ENCODE measurements around the gene SPTLC3. TPM values are rescaled to one million over a fixed set of nuclear protein-coding genes. Genes with fewer than 3 reads are reported as not detected.

SPTLC3 gene
- total and polyA plus RNA-seq, 7 donors, result 0.92 to 8.4 (median 4.6) TPM

DNA sequence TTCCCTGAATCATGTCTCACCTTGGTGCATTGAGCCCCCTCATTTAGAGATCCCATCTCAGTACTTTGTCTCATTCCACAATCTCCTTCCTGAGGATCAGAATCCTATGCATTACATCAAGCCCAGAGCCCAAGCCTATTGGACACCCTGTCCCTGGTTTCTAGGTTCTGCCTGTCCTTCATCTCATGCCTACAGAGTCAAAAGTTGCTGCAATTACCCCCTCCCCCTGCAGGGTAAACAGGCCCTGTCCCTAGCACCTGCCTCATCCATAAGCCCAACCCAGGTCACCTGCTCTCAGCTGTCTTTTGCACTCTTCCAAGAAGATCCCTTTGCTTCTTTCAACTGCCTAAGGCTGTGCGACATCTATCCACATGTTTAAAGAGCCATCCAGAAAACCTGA is 93.9 kb downstream of the SPTLC3 start:
- WGBS, 2 donors, result 30 to 73% methylated on average over 1 of the region's 1 CpG
- intact Hi-C loops (cut with DNase I), result loop anchor here (5.0 to 10.0 kb wide), 2 partner anchors 130 to 1428 kb away; no protein-coding TSS in a partner anchor
- H3K27ac ChIP-seq, result no peak overlapping the region
- no peak overlapping the region for H3K4me3 ChIP-seq
- no peaks in the 10 kb centered on the region for H3K9me3 ChIP-seq
- TF ChIP-seq EP300 (IDR thresholded peaks at IDR 0.05) (no peak), POLR2A (IDR thresholded peaks at IDR 0.05) (no peak), POLR2AphosphoS5 (IDR thresholded peaks at IDR 0.05) (no peak)
- TF ChIP-seq, protein P1, sequence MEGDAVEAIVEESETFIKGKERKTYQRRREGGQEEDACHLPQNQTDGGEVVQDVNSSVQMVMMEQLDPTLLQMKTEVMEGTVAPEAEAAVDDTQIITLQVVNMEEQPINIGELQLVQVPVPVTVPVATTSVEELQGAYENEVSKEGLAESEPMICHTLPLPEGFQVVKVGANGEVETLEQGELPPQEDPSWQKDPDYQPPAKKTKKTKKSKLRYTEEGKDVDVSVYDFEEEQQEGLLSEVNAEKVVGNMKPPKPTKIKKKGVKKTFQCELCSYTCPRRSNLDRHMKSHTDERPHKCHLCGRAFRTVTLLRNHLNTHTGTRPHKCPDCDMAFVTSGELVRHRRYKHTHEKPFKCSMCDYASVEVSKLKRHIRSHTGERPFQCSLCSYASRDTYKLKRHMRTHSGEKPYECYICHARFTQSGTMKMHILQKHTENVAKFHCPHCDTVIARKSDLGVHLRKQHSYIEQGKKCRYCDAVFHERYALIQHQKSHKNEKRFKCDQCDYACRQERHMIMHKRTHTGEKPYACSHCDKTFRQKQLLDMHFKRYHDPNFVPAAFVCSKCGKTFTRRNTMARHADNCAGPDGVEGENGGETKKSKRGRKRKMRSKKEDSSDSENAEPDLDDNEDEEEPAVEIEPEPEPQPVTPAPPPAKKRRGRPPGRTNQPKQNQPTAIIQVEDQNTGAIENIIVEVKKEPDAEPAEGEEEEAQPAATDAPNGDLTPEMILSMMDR (IDR thresholded peaks at IDR 0.05), result no peak
- DNase-seq, result no peak
- H3K27me3 ChIP-seq, result no peaks in the 10 kb centered on the region
- no peaks in the 10 kb centered on the region for H3K4me1 ChIP-seq
- no peaks in the 10 kb centered on the region for H3K36me3 ChIP-seq

DNA sequence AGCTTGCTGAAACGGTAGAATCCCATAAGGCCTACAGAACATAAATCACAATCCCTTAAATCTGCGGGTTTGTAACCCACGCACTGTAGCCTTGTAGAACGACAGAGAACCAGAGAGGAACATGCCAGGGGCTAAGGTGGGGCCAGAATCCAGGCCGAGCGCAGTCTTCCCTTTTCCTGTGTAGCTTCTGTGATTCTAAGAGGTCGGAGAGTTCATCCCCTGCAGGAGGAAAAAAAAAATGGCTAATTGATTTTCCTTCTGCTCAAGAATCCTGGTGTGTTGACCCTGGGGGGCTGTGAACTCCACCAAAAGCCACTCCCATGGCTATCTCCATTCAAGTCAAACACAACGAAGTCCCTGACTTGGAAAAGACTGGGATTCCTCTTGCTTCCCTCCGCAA is 96.3 kb downstream of the SPTLC3 start:
- intact Hi-C loops (cut with DNase I), result loop anchor here (10.0 kb wide), 1 partner anchor 1430 kb away; no protein-coding TSS in a partner anchor
- Histone ChIP-seq H3K9me3 (no peaks in the 10 kb centered on the region), H3K36me3 (no peaks in the 10 kb centered on the region), H3K27ac (no peak overlapping the region), H3K27me3 (no peaks in the 10 kb centered on the region), H3K4me1 (no peaks in the 10 kb centered on the region), H3K4me3 (no peak overlapping the region)
- 81 to 85% methylated on average over 9 of the region's 9 CpGs for WGBS, 2 donors
- no peak for DNase-seq
- TF ChIP-seq POLR2A (IDR thresholded peaks at IDR 0.05) (no peak), EP300 (IDR thresholded peaks at IDR 0.05) (no peak), POLR2AphosphoS5 (IDR thresholded peaks at IDR 0.05) (no peak)
- TF ChIP-seq, protein P1 (IDR thresholded peaks at IDR 0.05), result no peak

DNA sequence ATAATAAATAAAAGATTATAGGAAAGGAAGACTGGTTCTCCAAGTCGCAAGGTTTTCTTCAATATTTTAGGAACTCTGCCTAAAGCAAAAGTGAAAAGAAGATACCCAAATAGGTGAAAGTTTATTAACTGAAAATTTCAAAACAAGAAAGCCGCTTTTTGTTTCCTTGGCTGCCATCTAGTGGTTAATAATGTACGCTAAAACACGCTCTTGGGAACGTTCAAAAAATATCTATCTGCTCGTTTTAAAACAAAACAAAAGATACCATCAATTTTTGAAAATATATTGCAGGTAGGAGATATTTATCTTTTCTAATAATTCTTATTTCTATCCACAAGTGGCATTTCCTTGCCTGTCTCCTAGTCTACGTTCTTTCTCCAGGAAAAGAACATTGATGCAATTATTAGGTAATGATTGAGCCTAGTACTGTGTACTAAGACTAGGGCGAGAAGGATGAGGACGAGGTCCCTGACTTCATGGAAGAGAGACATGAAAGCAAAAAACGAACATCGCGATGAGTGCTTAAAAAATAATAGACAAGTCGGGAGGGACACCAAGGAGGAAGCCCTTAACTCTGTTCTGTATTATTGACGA is 97.2 kb downstream of the SPTLC3 start:
- DNase-seq, result no peak
- intact Hi-C loops (cut with DNase I), result loop anchor here (2.0 to 10.0 kb wide), 2 partner anchors 181 to 1431 kb away; no protein-coding TSS in a partner anchor
- H3K36me3 ChIP-seq, result no peaks in the 10 kb centered on the region
- H3K27ac ChIP-seq, result no peak overlapping the region
- H3K4me3 ChIP-seq, result no peak overlapping the region
- H3K4me1 ChIP-seq, result no peaks in the 10 kb centered on the region
- H3K27me3 ChIP-seq, result no peaks in the 10 kb centered on the region
- no peaks in the 10 kb centered on the region for H3K9me3 ChIP-seq
- 38 to 45% methylated on average over 14 of the region's 14 CpGs for WGBS, 2 donors
- TF ChIP-seq, protein P1 (IDR thresholded peaks at IDR 0.05), result peak in 3 of 4 experiments; percentile 8 to 73 (median 33)
- TF ChIP-seq POLR2A (IDR thresholded peaks at IDR 0.05), result no peak

DNA sequence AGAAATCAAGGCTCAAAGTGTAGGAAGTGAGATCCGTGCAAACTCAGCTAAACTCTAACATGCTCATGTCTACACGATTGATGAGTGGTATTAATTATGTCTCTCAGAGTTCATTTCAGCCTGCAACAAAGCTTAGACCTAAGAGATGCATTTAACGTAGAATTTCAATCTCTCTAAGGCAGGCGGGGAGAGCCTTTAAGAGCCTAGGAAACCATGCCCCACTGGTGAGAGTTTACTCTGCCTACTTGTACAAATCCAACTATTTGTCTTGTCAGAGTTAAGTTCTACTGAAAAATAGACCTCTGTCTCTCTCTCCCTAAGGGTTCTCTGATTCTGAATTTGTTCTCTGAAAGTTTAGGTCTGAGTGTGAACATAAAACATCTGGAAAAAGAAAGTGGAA is 100.9 kb downstream of the SPTLC3 start:
- Histone ChIP-seq H3K4me1 (no peaks in the 10 kb centered on the region), H3K36me3 (no peaks in the 10 kb centered on the region), H3K4me3 (no peak overlapping the region), H3K9me3 (no peaks in the 10 kb centered on the region), H3K27ac (no peak overlapping the region), H3K27me3 (no peaks in the 10 kb centered on the region)
- no peak for DNase-seq
- intact Hi-C loops (cut with DNase I), result loop anchor here (10.0 kb wide), 2 partner anchors 945 to 1435 kb away; no protein-coding TSS in a partner anchor
- WGBS, 2 donors, result 76 to 90% methylated on average over 4 of the region's 4 CpGs
- TF ChIP-seq POLR2AphosphoS5 (IDR thresholded peaks at IDR 0.05) (no peak), EP300 (IDR thresholded peaks at IDR 0.05) (no peak), POLR2A (IDR thresholded peaks at IDR 0.05) (no peak)
- TF ChIP-seq, protein P1 (IDR thresholded peaks at IDR 0.05), result no peak

DNA sequence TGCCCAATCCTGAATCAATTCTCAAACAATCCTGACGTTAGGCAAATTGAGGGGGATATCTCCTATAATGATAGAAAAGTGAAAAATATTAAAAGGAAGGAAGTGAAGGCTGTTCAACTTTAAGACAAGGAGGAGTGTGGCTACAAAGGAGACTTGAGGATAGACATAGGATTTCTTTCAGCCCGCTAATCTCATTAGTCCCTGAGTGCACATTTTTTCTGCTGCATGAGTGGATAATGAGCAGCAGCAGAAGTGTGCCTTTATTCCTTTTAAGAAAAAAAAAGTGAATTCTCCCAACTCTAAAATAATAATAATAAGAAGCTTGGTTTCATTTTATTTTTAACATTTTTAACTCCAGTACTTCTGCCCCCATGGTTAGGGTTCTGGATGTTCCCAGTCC is 102.0 kb downstream of the SPTLC3 start:
- Histone ChIP-seq H3K4me1 (no peaks in the 10 kb centered on the region), H3K27me3 (no peaks in the 10 kb centered on the region), H3K27ac (no peak overlapping the region), H3K9me3 (no peaks in the 10 kb centered on the region), H3K4me3 (no peak overlapping the region), H3K36me3 (no peaks in the 10 kb centered on the region)
- 87% methylated on average over 2 of the region's 2 CpGs for WGBS, 2 donors
- no peak for DNase-seq
- TF ChIP-seq POLR2AphosphoS5 (IDR thresholded peaks at IDR 0.05) (no peak), POLR2A (IDR thresholded peaks at IDR 0.05) (no peak), EP300 (IDR thresholded peaks at IDR 0.05) (no peak)
- TF ChIP-seq, protein P1 (IDR thresholded peaks at IDR 0.05), result no peak
- intact Hi-C loops (cut with DNase I), result loop anchor here (10.0 kb wide), 1 partner anchor 944 kb away; no protein-coding TSS in a partner anchor

All from sigmoid colon (tissue), 7 donors.